SU-DHL-6 (cell line): ENCODE data around the gene CSF2RB.

ENCODE experiments used
- H2AFZ ChIP-seq: fragments of 200-600 bp; sonication (generic); 2 replicates; pipeline ENCODE4 v1.6.1; 2014; ENCODE audit warnings: low read depth, mild to moderate bottlenecking, moderate library complexity, mixed read lengths, antibody characterized with exemption, low read length; ENCODE audit not compliant: severe bottlenecking
- H3F3A ChIP-seq: fragments of 200-600 bp; shearing (Covaris generic); 2 replicates; pipeline ENCODE4 v1.6.0; 2016; ENCODE audit warnings: antibody characterized with exemption, mild to moderate bottlenecking; ENCODE audit not compliant: insufficient read depth
- H3K27ac ChIP-seq: fragments of 200-600 bp; sonication (generic); 2 replicates; pipeline ENCODE4 v1.5.1; 2016; ENCODE audit warnings: low read depth, mild to moderate bottlenecking, low read length, moderate library complexity, mixed read lengths
- H3K27me3 ChIP-seq: fragments of 200-600 bp; sonication (generic), shearing (Covaris generic); 2 replicates; pipeline ENCODE4 v1.6.0; 2014; ENCODE audit warnings: mild to moderate bottlenecking, low read length
- H3K36me3 ChIP-seq: fragments of 200-600 bp; sonication (generic); 2 replicates; pipeline ENCODE4 v1.6.1; 2014; ENCODE audit warnings: mild to moderate bottlenecking, low read length, mixed read lengths
- H3K4me2 ChIP-seq: fragments of 300-600, 200-600 bp; shearing (Covaris generic), sonication (generic); 2 replicates; pipeline ENCODE4 v1.6.0; 2014; ENCODE audit warnings: low read length, low read depth, mild to moderate bottlenecking; ENCODE audit not compliant: poor library complexity, severe bottlenecking
- H3K4me3 ChIP-seq: fragments of 200-600 bp; sonication (generic); 2 replicates; pipeline ENCODE4 v1.5.1; 2014; ENCODE audit warnings: antibody characterized with exemption, low read length, mild to moderate bottlenecking, mixed read lengths; ENCODE audit not compliant: insufficient read depth, poor library complexity, severe bottlenecking
- H3K79me2 ChIP-seq: fragments of 200-600 bp; sonication (generic); 2 replicates; pipeline ENCODE4 v1.6.1; 2014; ENCODE audit warnings: mild to moderate bottlenecking, low read length, moderate library complexity; ENCODE audit not compliant: insufficient read depth
- H3K9ac ChIP-seq: fragments of 200-600 bp; sonication (generic); 2 replicates; pipeline ENCODE4 v1.7.0; 2014; ENCODE audit warnings: mild to moderate bottlenecking, low read length
- H3K9me2 ChIP-seq: fragments of 200-600 bp; sonication (generic); replicated peaks from 2 replicates; pipeline ENCODE4 v1.6.1; 2014; ENCODE audit warnings: low read length; ENCODE audit not compliant: insufficient read depth
- H3K9me3 ChIP-seq: fragments of 200-600 bp; sonication (generic); 2 replicates; pipeline ENCODE4 v1.6.1; 2014; ENCODE audit warnings: low read length, mixed read lengths; ENCODE audit not compliant: insufficient read depth
- H4K20me1 ChIP-seq: fragments of 200-600 bp; sonication (generic); 2 replicates; pipeline ENCODE4 v1.6.1; 2014; ENCODE audit warnings: low read depth, mild to moderate bottlenecking, antibody characterized with exemption, low read length, moderate library complexity, mixed read lengths
- EZH2phosphoT487 ChIP-seq: fragments of 200-600 bp; sonication (generic), shearing (Covaris generic); conservative IDR thresholded peaks from 2 replicates; pipeline ENCODE4 v1.6.1; 2018; ENCODE audit warnings: mild to moderate bottlenecking, antibody characterized with exemption, low read length, moderate library complexity, mixed read lengths
- TF ChIP-seq, protein P1 (sequence below): fragments of 200-600 bp; sonication (generic); IDR thresholded peaks from one replicate; pipeline ENCODE4 v1.5.1; 2017; ENCODE audit warnings: antibody characterized with exemption, mild to moderate bottlenecking, low read length, moderate library complexity; ENCODE audit not compliant: insufficient read depth, poor library complexity, severe bottlenecking

The CSF2RB gene

DNA sequence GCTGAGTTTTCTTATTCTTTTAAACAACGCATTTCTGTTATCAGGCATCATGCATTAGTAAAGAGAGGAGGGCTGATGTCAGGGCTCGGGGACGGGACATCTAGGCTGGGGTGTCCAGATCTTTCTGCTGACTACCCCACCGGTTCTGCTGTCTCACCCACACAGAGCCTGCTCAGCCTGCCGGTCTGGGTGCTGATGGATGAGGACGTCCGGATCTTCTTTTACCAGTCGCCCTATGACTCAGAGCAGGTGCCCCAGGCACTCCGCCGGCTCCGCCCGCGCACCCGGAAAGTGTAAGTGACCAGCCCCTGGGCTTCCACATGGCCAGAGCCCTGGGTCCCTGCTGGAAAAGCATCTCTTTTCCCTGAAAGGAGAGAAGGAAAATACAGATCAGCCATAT is 43.2 kb upstream of the CSF2RB start:
- Histone ChIP-seq H3K4me3 (no peak overlapping the region), H3K36me3 (no peaks in the 10 kb centered on the region), H3K4me2 (no peak overlapping the region), H3F3A (no peaks in the 10 kb centered on the region), H3K9me2 (no peaks in the 10 kb centered on the region), H3K79me2 (no peaks in the 10 kb centered on the region), H2AFZ (no peak overlapping the region), H4K20me1 (no peaks in the 10 kb centered on the region), H3K27ac (no peak overlapping the region), H3K9me3 (no peaks in the 10 kb centered on the region), H3K27me3 (no peaks in the 10 kb centered on the region), H3K9ac (no peak overlapping the region)
- TF ChIP-seq EZH2phosphoT487: no peak
- TF ChIP-seq, protein P1, sequence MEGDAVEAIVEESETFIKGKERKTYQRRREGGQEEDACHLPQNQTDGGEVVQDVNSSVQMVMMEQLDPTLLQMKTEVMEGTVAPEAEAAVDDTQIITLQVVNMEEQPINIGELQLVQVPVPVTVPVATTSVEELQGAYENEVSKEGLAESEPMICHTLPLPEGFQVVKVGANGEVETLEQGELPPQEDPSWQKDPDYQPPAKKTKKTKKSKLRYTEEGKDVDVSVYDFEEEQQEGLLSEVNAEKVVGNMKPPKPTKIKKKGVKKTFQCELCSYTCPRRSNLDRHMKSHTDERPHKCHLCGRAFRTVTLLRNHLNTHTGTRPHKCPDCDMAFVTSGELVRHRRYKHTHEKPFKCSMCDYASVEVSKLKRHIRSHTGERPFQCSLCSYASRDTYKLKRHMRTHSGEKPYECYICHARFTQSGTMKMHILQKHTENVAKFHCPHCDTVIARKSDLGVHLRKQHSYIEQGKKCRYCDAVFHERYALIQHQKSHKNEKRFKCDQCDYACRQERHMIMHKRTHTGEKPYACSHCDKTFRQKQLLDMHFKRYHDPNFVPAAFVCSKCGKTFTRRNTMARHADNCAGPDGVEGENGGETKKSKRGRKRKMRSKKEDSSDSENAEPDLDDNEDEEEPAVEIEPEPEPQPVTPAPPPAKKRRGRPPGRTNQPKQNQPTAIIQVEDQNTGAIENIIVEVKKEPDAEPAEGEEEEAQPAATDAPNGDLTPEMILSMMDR: no peak

DNA sequence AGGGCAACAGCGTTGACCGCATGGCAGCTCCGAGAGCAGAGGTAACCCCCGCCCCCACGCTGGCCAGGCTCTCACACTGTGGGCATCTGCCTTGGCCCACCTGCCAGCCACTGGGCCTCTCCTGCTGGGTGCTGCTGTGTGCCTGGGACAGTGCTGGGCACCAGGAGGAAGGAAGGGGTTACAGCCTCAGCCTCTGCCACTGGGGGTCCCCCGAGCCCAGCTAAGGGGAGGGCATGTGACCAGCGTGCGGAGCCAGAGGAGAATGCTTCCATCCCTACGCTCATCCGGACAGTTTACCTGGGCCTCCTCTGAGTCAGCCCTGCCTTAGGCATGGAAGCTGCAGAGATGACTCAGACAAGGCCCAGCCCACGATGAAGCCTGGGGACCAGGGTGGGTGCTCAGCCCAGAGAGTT is 41.8 kb upstream of the CSF2RB start:
- no peak for TF ChIP-seq EZH2phosphoT487
- TF ChIP-seq, protein P1: no peak
- no peak overlapping the region for H3K4me3 ChIP-seq
- H3K4me2 ChIP-seq: no peak overlapping the region
- H4K20me1 ChIP-seq: no peaks in the 10 kb centered on the region
- H3K9me2 ChIP-seq: no peaks in the 10 kb centered on the region
- no peak overlapping the region for H2AFZ ChIP-seq
- H3K9ac ChIP-seq: no peak overlapping the region
- H3K79me2 ChIP-seq: no peaks in the 10 kb centered on the region
- H3K27me3 ChIP-seq: no peaks in the 10 kb centered on the region
- H3K9me3 ChIP-seq: no peaks in the 10 kb centered on the region
- no peaks in the 10 kb centered on the region for H3F3A ChIP-seq
- no peak overlapping the region for H3K27ac ChIP-seq
- H3K36me3 ChIP-seq: no peaks in the 10 kb centered on the region

DNA sequence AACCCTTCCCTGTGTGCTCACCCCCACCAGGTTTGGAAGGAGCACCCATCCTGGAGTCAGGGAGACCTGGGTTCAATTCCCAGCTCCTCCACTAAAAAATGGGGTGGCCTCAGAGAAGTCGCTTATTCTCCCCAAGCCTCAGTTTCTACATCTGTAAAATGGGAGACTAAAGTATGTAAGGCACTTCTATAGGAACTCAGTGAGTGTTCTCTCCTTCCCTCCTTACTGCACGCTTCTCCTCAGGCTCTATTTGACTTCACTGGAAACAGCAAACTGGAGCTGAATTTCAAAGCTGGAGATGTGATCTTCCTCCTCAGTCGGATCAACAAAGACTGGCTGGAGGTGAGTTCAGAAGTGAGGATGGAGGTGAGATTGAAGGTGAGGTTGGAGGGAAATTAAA is 41.3 kb upstream of the CSF2RB start:
- Histone ChIP-seq H3K27me3 (no peaks in the 10 kb centered on the region), H3K4me3 (no peak overlapping the region), H3K9me2 (no peaks in the 10 kb centered on the region), H3K4me2 (no peak overlapping the region), H3K79me2 (no peaks in the 10 kb centered on the region), H3K36me3 (no peaks in the 10 kb centered on the region), H3K9me3 (no peaks in the 10 kb centered on the region), H3K9ac (no peak overlapping the region), H4K20me1 (no peaks in the 10 kb centered on the region), H2AFZ (no peak overlapping the region), H3K27ac (no peak overlapping the region), H3F3A (no peaks in the 10 kb centered on the region)
- TF ChIP-seq, protein P1: no peak
- no peak for TF ChIP-seq EZH2phosphoT487
